ENCODE results near the gene ARL4C.

GRCh38 chr2:234472155-234472554, 24.7 kb downstream of the ARL4C start:
- TF ChIP-seq POLR2A (IDR thresholded peaks at IDR 0.05), result no peak
- no peak for TF ChIP-seq CTCF (IDR thresholded peaks at IDR 0.05)
- TF ChIP-seq POLR2AphosphoS5 (IDR thresholded peaks at IDR 0.05; ENCODE audit: insufficient read depth in 1 of 2, low read depth in 1 of 2), result no peak
